Measurements from ENCODE around the gene SPTBN5.

GRCh38 chr15:41853831-41854230, 40.0 kb downstream of the SPTBN5 start:
- TF ChIP-seq NFE2L1 (CRISPR knock-in tag; IDR thresholded peaks at IDR 0.05) (no peak), CREB1 (CRISPR knock-in tag; IDR thresholded peaks at IDR 0.05) (no peak), NR1H2 (CRISPR knock-in tag; IDR thresholded peaks at IDR 0.05) (no peak), CTCF (IDR thresholded peaks at IDR 0.05) (no peak), TCF7 (CRISPR knock-in tag; IDR thresholded peaks at IDR 0.05; ENCODE audit: low read depth) (no peak)
- TF ChIP-seq, protein P1, sequence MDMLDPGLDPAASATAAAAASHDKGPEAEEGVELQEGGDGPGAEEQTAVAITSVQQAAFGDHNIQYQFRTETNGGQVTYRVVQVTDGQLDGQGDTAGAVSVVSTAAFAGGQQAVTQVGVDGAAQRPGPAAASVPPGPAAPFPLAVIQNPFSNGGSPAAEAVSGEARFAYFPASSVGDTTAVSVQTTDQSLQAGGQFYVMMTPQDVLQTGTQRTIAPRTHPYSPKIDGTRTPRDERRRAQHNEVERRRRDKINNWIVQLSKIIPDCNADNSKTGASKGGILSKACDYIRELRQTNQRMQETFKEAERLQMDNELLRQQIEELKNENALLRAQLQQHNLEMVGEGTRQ (CRISPR knock-in tag; IDR thresholded peaks at IDR 0.05), result no peak
